ENCODE data around the gene LPP.

LPP gene

DNA sequence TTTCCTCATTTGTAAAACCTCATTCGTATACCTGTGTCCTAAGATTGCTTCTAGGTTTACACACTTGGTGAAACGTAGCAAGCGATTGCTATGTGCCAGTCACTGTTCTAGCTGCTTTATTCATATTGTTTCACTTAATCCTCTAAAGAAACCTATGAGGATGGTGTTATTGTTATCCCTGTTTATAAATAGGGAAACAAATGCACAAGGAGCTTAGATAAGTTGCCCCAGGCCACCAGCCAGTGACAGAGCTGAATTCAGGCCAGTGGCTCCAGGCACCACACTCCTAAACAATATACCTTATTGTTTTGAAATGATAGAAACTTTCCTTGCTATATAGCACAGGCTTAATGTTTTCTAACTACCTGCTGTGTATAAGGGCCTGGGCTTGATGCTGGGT is 44.0 kb downstream of the LPP start:
- DNase-seq: no peak

DNA sequence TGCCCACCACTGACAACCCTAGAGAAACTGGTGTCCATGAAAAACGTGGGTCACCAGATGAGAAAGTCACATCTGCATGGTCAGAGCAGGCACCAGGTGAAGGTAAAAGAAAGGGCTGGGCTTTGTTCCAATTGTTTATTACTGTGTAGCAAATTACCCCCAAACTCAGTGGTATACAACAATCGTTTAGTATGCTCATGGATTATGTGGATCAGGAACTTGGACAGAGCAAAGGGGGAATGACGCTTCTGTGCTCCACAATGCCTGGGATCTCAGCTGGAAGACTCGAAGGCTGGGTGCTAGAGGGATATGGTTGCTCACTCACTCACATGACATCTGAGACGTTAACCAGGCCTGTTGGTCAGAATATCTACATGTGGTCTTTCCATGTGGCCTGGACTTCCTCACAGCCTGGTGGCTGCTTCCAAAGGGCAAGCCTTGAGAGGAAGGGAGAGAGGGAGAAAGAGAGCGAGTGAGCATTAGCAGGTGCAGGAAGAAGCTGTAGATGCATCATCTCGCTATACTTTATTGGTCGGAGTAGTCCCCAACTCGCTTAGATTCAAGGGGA is 44.9 kb downstream of the LPP start:
- DNase-seq: no peak

DNA sequence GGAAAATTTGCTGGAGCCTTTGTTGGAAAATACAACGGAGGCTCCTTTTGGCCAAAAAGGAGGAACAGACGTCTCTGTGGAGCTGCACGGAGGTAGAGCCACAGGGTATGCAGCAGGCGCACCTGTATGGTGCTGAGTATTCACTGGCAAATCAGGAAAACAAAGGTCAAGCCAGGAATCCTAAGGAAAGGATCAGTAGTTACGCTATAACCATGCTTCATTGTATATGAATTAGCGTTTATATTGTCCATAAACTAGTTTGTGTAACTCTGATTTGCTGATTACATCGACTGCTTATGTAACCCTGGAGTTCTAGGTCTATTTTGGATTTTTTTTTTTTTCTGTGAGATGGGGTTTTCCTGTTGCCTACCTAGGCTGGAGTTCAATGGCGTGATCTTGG is 45.4 kb downstream of the LPP start:
- no peak for DNase-seq

DNA sequence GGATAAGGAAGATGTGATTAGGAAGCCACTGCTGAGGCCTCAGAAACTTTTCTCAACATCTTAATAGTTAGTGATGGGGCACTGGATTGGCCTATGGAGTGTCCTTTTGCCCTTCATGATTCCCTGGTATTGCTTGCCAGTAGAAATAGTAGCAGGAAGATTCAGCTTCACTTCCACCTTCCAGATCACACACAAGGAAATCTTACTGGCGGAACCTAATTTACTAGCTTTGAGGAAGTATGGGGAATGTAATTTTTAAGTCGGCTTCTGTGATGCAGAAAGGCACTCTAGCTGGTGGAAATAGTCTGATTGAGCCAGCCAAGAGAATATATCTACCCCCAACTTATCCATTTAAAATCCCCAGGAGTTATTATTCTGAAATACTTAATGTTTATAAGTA is 46.5 kb downstream of the LPP start:
- DNase-seq: no peak

DNA sequence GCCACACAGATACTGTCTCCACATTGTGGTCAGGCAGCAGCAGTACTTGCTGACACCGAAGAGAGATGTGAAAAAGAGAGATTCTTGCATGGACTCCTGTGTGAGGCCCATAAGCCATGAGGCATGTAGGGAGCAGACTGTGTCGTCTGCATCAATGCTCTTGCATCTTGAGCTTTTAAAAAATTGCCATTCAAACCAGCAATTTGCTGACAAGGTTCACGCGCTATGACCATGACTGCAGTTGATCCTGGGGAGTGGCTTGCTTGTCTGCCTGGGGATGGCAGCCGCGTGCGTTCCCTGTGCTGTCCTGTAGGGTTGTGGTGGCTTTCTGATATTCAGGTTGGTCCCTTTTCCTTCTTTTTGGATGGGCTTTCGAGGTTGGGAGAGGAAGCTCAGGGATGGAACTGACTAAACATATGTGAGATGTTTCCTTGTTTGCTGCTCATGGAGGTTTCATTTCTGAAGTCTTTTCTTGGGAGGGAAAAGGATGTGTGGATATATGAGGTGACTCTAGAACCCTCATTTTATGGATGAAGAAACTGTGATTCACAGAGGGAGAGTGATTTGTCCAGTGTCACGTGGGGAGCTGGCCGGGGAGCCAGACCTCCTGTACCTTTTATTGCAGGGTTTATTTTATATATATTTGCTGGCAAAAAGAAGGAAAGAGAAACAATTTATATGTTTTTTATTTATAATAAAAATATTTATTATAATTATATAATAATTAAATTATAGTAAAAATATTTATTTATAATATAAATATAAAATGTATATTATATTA is 48.6 kb downstream of the LPP start:
- no peak for DNase-seq

DNA sequence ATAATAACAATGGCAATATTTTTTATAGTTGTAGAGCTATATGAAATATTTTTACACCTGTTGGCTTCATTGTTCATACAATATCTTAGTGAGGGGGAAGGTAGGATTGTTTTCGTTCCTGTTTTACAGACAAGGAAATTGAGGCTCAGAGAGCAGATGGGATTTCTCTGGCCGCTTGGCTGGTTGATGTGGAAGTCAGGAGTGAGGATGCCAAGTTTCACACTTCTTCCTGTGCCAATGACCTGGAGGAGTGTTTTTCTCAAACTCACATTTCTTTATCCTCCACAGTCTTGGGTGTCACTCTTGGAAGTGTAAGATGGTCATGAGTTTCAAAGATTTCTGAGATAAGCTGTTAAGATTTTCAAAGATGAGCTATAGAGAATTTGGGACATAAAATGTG is 50.6 kb downstream of the LPP start:
- no peak for DNase-seq

DNA sequence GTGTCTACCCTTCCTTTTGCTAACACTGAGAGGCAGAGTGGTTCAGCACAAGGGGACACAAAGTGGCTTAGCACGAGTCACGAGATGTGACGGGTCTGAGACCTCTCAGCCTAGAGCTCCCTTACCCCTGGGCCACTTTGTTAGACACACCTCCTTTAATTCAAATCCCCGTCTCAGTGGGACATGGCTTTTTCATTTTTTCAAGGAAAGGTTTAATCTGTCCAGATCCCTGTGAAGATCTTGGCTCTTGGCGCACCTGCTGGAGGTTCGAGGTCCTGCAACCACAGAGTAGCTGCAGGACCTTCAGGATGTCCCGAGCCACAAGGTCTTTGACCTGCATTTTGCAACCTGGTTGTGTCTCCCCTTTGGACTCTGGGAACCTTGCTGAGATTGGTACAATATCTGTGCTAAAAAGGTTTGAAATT is 52.0 kb downstream of the LPP start:
- DNase-seq: no peak

DNA sequence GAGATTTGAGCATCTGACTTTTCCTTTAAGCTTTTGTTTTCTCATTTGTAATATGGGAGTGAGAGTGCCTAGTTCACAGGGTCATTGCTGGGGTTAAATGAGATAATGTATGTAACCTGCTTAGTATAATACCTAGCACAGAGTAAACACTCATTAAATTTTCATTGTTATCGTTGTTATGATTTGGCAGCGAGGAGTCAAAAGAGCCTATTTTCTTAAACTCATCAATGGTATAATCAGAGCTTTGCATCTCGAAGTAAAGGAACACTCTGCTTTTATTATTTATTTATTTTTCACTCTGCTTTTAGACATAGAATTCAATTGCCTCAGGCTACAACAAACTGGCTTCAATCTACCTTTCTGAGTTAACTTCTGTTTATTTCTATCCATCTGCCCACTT is 52.8 kb downstream of the LPP start:
- DNase-seq: no peak

DNA sequence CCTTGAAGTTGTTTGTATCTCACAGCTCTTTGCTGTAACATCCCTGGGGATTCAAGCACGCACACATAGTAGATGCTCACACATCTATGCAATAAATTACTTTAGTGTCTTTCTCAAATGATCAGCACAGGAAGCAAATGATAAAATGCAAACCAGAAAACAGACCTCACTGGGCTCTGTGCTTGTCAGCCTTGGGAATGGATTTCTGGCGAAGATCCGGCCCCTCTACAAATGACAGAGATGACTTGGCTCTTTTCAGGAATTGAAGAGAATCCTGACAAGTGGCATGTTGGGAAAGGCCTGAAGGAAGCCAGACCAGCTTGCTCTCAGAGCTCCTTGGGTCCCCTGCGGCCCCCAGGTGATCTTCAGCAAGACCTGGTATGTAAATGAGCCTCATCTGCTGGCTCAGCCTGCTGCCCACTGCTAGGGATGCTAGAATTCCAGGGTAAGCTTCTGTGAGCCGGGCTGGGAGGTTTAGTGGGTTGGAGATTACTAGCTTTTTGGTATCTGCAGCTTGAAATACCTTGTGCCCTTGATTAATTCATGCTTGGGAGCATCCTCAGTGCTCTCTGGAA is 54.1 kb downstream of the LPP start:
- no peak for DNase-seq

DNA sequence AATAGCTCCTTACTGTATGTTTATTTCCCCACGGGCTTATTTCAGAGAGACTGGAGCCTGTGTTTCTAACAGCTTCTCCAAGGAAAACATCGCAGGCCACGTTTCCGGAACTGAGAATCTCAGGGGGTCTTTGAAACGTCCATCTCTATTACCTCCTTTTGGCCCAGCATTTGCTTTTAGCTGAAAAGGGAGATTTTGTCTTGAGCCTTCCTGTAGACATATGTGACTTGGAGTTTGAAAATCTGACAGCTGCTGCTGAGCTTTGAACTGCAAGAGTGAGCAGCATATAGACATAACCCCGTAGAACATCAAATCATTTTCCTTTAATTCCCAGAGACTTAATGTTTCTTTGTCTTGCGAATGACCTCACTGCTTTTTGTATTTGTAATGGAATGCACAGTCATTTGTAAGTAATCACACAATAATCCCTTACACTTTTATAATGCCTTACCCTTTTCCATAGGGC is 54.6 kb downstream of the LPP start:
- no peak for DNase-seq

DNA sequence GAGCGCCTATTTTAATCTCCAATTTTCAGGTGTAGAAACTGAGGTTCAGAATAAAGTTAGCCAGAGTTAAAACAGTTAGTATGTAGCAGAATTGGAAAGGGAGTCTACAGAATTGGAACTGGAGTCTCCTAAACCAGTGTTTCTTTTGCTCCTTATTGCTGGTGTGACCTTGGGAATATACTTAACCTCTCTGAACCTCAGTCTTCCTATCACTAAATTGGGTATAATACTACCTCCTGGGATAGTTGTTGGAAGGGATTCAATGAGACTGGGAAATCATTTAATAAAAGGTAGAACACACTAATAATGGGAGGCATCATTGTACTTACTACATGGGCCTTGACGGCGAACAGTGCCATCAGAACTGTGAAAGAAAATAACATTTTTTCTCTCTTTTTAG is 55.1 kb downstream of the LPP start:
- DNase-seq: no peak

DNA sequence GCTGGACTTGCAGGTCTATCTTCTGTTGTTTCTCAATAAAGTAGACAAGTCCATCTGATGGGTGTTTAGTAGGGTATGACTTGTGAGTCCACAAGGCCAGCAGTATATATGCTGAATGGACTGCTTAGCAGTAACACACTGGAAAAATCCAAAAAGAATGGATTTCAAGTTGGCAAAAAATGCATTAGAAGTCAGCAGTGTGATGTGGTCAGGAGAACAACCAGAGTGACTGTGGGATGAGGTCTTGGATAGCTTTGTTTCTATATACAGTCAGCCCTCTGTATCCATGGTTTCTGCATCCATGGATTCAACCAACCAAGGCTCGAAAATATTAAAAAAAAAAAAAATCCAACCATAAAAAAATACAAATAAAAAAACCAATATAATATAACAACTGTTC is 55.8 kb downstream of the LPP start:
- DNase-seq: no peak

DNA sequence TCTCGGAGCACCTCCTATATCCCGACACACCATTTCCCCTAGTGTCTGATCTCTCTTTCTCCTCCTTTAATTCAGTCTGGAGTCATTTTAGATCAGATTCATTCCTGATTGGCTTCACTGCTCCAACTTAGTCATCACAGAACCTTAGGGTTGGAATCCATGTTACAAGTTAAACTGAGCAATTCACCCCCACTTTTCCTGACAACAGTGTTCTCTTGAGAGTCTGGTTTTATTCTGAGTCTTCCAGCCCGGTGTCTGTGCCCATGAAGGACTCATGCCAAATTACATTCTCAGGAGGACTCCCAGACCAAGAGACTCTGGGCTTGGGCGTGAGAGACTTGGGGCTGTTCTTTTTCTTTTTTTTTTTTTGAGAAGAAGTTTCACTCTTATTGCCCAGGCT is 57.5 kb downstream of the LPP start:
- DNase-seq: no peak

DNA sequence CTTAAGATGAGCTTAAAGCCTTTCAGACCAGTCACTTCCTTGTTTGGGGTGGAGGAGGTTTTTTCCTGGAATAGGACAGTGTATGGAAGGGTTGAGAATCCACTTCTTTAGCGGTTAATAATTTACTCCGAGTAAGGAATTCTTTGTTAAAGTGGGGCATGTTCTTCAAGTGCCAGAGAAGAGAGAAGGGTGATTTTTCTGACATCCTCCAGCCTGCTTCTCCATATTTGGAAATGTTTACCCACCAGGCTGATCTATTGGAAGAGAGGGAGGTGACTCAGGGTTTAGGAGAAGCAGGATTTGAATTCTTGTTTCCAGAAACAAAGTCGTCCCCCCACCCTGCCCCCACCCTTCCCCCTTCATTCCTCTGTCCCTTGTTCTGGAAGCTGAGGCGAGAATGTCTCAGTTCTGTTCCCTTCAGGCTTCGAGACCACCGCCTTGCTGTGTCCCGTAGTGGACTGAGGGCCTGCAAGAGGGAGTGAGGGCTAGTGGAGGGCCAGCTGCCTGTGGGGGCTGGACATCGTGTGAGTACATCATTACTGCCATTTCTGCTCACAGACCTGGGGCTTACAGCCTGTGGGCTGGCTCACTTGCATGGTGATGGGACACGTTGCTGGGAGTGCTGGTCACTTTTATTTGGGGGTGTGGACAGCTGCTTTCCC is 58.5 kb downstream of the LPP start:
- no peak for DNase-seq

DNA sequence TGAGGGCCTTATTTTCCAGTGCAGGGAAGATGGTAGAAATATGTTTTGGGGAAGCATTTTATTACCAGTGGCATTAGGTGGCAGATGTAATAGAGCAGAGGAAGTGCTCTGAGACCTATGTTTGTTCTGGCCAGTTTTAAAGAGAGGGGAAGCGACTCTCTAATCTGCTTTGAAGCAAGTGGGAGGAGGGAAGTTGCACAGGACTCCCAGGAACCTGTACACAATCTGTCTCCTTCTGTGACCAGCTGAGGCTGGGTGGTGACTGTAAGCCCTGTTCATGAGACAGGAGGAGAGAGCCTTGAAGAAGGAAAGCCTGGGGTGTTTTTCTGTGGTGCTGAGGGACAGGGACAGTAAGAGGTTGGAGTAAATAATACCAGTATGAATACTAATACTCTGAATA is 60.5 kb downstream of the LPP start:
- no peak for DNase-seq

DNA sequence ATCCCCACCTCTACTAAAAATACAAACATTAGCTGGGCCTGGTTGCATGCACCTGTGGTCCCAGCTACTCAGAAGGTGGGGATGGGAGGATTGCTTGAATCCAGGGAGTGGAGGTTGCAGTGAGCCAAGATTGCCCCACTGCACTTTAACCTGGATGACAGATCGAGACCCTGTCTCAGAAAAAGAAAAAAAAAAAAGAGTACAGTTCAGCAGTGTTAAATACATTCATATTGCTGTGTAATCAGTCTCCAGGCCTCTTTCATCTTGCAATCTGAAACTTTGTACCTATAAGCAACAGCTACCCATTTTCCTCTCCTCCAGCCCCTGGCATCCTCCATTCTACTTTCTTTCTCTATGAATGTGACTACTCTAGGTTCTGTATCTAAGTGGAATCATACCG is 61.2 kb downstream of the LPP start:
- DNase-seq: no peak

DNA sequence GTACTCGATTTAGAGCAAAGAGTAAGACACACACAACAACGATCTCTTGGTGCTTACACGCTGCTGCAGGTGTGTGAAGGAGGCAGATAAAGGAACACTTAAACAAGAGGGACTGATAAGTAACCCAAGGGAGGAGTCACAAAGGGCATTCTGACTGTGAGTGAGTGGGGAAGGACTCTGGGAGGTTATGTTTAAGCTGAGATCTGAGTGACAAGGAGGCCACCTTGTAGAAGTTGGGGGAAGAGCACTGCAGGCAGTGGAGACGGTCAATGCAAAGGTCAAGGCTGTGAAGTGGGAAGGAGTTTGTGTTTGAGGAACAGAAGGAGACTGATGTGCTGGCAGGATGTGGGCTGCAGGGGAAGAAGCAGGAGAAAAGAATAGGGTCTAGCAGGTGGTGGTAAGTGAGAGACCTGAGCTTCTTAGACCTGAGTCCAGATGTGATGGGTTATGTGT is 63.1 kb downstream of the LPP start:
- no peak for DNase-seq

DNA sequence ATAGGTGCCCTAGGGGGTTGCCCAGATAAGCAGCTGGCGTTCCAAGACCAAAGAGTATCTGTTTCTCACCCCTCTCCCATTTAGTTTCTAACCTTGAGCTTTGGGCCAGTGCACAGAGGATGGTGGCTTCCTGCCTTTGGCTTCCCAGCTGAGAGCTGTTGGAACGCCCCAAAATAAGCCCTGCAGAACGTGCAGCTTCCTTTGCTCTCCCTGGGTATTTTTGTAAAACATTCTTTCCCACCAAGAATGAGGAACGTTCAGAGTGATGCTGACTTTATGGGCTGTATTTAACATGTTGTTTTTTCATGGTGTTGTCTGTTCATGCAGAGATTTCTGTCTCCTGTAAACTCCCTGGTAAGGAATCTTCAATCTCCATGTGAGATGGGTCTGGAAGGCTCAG is 63.8 kb downstream of the LPP start:
- no peak for DNase-seq

DNA sequence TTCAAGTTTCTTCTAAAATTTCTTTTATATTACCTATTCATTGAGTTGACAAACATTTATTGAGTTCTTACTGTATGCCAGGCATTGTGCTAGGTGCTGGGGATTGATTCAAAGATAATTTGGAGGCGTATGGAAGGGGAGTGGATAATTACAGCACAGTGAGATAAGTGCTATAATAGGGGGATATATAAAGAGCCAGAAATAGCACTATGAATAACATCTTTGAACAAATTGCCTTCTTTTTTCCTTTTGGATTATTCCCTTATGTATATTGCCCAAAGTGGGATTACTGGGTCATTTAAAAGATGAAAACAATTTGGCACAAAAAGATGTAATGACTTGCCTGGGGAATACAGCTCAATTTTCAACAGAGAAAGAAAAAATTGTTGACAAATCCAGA is 64.6 kb downstream of the LPP start:
- DNase-seq: no peak

DNA sequence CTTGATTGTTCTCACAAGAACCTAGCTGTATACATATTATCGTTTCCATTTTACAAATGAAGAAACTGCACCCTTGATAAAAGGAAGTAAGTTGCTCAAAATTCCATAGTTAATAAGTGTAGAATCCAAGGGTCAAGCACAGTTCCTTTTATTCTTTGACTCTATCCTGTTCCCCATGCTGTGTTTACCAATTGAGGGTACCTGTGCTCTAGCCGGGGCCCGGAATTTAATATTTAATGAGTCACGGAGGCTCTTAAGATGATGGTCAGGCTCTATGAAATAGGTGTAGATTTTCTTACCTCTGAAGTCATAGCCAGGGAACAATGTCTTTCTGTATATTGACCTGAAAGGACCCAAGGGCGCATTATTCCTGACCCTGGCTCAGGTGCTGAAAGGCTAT is 65.2 kb downstream of the LPP start:
- DNase-seq: no peak

DNA sequence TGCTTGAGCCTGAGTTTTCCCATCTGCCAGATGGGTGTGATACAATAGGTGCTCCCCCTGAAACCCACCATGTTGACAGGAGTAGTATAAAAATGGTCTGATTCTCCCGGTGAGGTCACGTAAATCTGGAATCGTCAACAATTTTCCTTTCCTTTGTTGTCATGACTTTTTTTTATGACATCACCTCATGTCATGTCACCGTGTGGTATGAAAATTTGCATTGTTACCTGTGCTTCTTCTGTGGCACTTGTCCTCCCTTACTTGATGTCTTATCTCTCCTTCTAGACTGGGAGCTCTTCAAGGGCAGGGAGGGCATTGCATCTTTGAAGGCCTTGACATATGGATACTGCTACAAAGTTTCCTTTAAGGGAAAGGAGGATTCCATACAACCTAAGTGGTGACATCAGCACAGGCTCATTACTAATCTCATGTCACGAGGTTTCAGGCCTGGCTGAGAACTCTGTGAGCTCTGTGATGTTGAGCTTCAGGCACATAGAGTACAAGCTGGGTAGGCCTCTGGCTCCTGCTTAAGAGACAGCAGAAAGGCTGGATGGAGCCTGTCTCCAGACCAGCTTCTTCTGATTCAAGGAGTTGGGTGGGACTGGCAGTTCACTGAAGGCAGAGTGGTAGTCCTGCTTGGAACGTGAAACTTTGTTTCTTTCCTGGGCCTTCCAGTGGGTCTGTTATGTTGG is 66.3 kb downstream of the LPP start:
- DNase-seq: no peak

DNA sequence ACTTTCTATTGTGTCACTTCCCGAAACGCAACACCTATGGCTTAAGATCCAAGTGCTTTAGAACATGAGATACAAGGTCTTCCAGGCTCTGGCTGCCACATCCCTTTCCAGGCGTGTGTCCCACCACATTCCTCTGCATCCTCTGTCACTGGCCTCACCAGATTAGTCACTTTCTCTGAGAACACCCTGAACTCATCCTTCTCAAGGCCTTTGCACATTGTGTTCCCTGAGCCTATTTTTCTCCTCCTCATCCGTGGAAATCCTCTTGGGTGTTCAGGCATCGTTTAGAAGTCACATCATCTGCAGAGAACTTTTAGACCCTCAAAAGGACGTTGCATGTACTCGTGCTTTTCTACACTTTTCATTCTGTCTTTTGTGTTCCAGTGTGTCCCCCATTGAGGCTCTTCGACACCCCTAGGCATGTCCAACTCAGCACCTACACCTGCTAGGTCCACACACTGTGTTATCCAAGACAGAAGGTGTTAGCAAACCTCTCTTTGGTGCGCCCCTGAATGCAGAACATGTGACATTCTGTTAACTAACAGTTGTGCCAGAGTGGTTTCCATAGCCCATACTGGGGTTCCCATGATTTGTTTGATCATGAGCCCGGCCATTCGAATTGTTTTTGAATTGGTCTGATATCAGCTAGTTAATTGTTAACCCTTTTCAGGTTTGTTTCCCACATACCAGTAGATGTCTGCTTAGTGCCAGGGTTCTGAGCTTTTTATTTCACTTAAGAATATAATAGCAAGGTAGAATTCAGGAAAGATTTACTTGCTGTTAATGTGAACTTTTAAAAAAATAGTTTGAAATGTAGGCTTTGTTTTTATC is 67.2 kb downstream of the LPP start:
- DNase-seq: no peak
